ENCODE measurements around the gene TTC7B. TPM values are rescaled to one million over a fixed set of nuclear protein-coding genes. Genes with fewer than 3 reads are reported as not detected.

Gene TTC7B
- polyA plus RNA-seq, 1 donor from 2014 or later = 19.9 TPM

DNA sequence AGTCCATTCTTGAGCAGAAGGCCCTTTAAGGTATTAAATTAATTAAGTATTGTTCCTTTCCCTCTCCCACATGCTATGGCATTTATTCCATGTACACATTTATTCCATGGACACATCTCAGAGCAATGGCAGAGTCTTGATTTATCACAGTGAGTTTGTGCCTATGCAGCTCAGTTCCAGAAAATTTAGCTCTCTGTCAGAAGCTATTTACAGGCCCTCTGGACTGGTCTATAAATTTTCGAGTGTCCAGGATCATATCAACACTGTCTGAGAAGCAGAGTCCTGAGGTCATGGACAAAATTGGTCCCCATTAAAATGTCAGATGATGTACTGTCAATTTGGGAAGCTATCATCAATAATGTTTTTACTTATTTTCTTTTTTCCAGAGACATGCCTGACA lies 65.5 kb downstream of the TTC7B start:
- Histone ChIP-seq H2AFZ (ENCODE audit: low read depth, low read length) (no peak overlapping the region), H3K36me3 (ENCODE audit: insufficient read depth, low read length) (no peaks in the 10 kb centered on the region), H3K9ac (ENCODE audit: low read length) (no peak overlapping the region), H3F3A (ENCODE audit: insufficient read depth, low read length, poor library complexity, severe bottlenecking) (no peaks in the 10 kb centered on the region), H3K79me2 (replicated peaks; ENCODE audit: insufficient read depth, low read length) (no peaks in the 10 kb centered on the region), H3K27me3 (ENCODE audit: insufficient read depth, low read depth, low read length) (no peaks in the 10 kb centered on the region), H3K27ac (ENCODE audit: low read length) (no peak overlapping the region), H3K9me2 (ENCODE audit: insufficient read depth, low read length) (no peaks in the 10 kb centered on the region), H3K4me3 (ENCODE audit: low read length) (no peak overlapping the region), H3K9me3 (ENCODE audit: low read length) (no peaks in the 10 kb centered on the region), H3K4me2 (ENCODE audit: low read length) (no peak overlapping the region), H4K20me1 (ENCODE audit: insufficient read depth) (no peaks in the 10 kb centered on the region)
- TF ChIP-seq EZH2 (IDR thresholded peaks at IDR 0.05; ENCODE audit: borderline replicate concordance, insufficient read depth, low read length, poor library complexity, severe bottlenecking) (no peak), MXI1 (conservative IDR thresholded peaks at IDR 0.05; ENCODE audit: poor library complexity, severe bottlenecking) (no peak), TAF1 (IDR thresholded peaks at IDR 0.05; ENCODE audit: low read depth) (no peak), EP300 (conservative IDR thresholded peaks at IDR 0.05; ENCODE audit: poor library complexity, severe bottlenecking) (no peak), SMC3 (conservative IDR thresholded peaks at IDR 0.05; ENCODE audit: poor library complexity) (no peak), RAD21 (conservative IDR thresholded peaks at IDR 0.05) (no peak)
- TF ChIP-seq, protein P1, sequence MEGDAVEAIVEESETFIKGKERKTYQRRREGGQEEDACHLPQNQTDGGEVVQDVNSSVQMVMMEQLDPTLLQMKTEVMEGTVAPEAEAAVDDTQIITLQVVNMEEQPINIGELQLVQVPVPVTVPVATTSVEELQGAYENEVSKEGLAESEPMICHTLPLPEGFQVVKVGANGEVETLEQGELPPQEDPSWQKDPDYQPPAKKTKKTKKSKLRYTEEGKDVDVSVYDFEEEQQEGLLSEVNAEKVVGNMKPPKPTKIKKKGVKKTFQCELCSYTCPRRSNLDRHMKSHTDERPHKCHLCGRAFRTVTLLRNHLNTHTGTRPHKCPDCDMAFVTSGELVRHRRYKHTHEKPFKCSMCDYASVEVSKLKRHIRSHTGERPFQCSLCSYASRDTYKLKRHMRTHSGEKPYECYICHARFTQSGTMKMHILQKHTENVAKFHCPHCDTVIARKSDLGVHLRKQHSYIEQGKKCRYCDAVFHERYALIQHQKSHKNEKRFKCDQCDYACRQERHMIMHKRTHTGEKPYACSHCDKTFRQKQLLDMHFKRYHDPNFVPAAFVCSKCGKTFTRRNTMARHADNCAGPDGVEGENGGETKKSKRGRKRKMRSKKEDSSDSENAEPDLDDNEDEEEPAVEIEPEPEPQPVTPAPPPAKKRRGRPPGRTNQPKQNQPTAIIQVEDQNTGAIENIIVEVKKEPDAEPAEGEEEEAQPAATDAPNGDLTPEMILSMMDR (IDR thresholded peaks at IDR 0.05; ENCODE audit: poor library complexity, severe bottlenecking) = no peak
- TF ChIP-seq, protein P2, sequence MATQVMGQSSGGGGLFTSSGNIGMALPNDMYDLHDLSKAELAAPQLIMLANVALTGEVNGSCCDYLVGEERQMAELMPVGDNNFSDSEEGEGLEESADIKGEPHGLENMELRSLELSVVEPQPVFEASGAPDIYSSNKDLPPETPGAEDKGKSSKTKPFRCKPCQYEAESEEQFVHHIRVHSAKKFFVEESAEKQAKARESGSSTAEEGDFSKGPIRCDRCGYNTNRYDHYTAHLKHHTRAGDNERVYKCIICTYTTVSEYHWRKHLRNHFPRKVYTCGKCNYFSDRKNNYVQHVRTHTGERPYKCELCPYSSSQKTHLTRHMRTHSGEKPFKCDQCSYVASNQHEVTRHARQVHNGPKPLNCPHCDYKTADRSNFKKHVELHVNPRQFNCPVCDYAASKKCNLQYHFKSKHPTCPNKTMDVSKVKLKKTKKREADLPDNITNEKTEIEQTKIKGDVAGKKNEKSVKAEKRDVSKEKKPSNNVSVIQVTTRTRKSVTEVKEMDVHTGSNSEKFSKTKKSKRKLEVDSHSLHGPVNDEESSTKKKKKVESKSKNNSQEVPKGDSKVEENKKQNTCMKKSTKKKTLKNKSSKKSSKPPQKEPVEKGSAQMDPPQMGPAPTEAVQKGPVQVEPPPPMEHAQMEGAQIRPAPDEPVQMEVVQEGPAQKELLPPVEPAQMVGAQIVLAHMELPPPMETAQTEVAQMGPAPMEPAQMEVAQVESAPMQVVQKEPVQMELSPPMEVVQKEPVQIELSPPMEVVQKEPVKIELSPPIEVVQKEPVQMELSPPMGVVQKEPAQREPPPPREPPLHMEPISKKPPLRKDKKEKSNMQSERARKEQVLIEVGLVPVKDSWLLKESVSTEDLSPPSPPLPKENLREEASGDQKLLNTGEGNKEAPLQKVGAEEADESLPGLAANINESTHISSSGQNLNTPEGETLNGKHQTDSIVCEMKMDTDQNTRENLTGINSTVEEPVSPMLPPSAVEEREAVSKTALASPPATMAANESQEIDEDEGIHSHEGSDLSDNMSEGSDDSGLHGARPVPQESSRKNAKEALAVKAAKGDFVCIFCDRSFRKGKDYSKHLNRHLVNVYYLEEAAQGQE (IDR thresholded peaks at IDR 0.05; ENCODE audit: borderline replicate concordance) = no peak

DNA sequence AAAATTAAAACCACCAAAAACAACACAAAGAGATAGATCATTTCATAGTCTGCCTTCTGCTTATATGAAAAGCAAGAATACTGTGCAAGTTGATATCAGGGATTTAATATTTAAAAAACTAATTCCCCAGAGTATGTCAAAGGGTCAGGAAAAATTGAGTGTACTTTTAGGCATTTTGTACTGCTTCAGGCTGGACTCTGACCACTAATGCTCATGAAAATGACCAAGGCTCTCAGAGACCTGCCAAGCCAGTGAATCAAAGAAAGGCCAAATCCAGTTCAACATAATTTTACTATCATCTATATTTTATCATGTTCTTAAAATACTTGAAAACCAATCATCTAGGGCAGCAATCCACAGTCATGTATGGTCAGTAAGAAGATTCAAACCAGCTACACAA lies 66.0 kb downstream of the TTC7B start:
- Histone ChIP-seq H4K20me1 (ENCODE audit: insufficient read depth) (no peaks in the 10 kb centered on the region), H3F3A (ENCODE audit: insufficient read depth, low read length, poor library complexity, severe bottlenecking) (no peaks in the 10 kb centered on the region), H2AFZ (ENCODE audit: low read depth, low read length) (no peak overlapping the region), H3K9me3 (ENCODE audit: low read length) (no peaks in the 10 kb centered on the region), H3K36me3 (ENCODE audit: insufficient read depth, low read length) (no peaks in the 10 kb centered on the region), H3K27me3 (ENCODE audit: insufficient read depth, low read depth, low read length) (no peaks in the 10 kb centered on the region), H3K4me3 (ENCODE audit: low read length) (no peak overlapping the region), H3K9ac (ENCODE audit: low read length) (no peak overlapping the region), H3K4me2 (ENCODE audit: low read length) (no peak overlapping the region), H3K27ac (ENCODE audit: low read length) (no peak overlapping the region), H3K9me2 (ENCODE audit: insufficient read depth, low read length) (no peaks in the 10 kb centered on the region), H3K79me2 (replicated peaks; ENCODE audit: insufficient read depth, low read length) (no peaks in the 10 kb centered on the region)
- TF ChIP-seq POLR2AphosphoS5 (IDR thresholded peaks at IDR 0.05) (no peak), TAF1 (IDR thresholded peaks at IDR 0.05; ENCODE audit: low read depth) (no peak), EZH2 (IDR thresholded peaks at IDR 0.05; ENCODE audit: borderline replicate concordance, insufficient read depth, low read length, poor library complexity, severe bottlenecking) (no peak), SMC3 (conservative IDR thresholded peaks at IDR 0.05; ENCODE audit: poor library complexity) (no peak), EP300 (conservative IDR thresholded peaks at IDR 0.05; ENCODE audit: poor library complexity, severe bottlenecking) (no peak)
